ENCODE data around the gene RASGRF2.

The RASGRF2 gene

GRCh38 chr5:81246697-81247096 lies 286.5 kb downstream of the RASGRF2 start:
- no peak for DNase-seq (ENCODE audit: low read depth)
- H3K4me3 ChIP-seq (ENCODE audit: control insufficient read depth, low read depth, low read length), result no peak overlapping the region
- no peak for TF ChIP-seq CTCF (IDR thresholded peaks at IDR 0.05; ENCODE audit: control insufficient read depth, insufficient read depth, low read depth, low read length, missing control alignments)

GRCh38 chr5:81247441-81247972 lies 287.3 kb downstream of the RASGRF2 start:
- TF ChIP-seq CTCF (IDR thresholded peaks at IDR 0.05; ENCODE audit: control insufficient read depth, insufficient read depth, low read depth, low read length, missing control alignments), result no peak
- no peak overlapping the region for H3K4me3 ChIP-seq (ENCODE audit: control insufficient read depth, low read depth, low read length)
- peak; percentile 4 for DNase-seq (ENCODE audit: low read depth)

GRCh38 chr5:81249240-81249639 lies 289.1 kb downstream of the RASGRF2 start:
- no peak overlapping the region for H3K4me3 ChIP-seq (ENCODE audit: control insufficient read depth, low read depth, low read length)
- no peak for TF ChIP-seq CTCF (IDR thresholded peaks at IDR 0.05; ENCODE audit: control insufficient read depth, insufficient read depth, low read depth, low read length, missing control alignments)
- no peak for DNase-seq (ENCODE audit: low read depth)

- H3K4me3 ChIP-seq (ENCODE audit: control insufficient read depth, low read depth, low read length), result no peak overlapping the region
- no peak for DNase-seq (ENCODE audit: low read depth)
- TF ChIP-seq CTCF (IDR thresholded peaks at IDR 0.05; ENCODE audit: control insufficient read depth, insufficient read depth, low read depth, low read length, missing control alignments), result no peak
Observed at GRCh38 chr5:81250004-81250403, 289.8 kb downstream of the RASGRF2 start.

- no peak for TF ChIP-seq CTCF (IDR thresholded peaks at IDR 0.05; ENCODE audit: control insufficient read depth, insufficient read depth, low read depth, low read length, missing control alignments)
- no peak overlapping the region for H3K4me3 ChIP-seq (ENCODE audit: control insufficient read depth, low read depth, low read length)
- no peak for DNase-seq (ENCODE audit: low read depth)
Observed at GRCh38 chr5:81251922-81252321, 291.8 kb downstream of the RASGRF2 start.

GRCh38 chr5:81252904-81253303 lies 292.7 kb downstream of the RASGRF2 start:
- no peak overlapping the region for H3K4me3 ChIP-seq (ENCODE audit: control insufficient read depth, low read depth, low read length)
- no peak for DNase-seq (ENCODE audit: low read depth)
- TF ChIP-seq CTCF (IDR thresholded peaks at IDR 0.05; ENCODE audit: control insufficient read depth, insufficient read depth, low read depth, low read length, missing control alignments), result no peak

GRCh38 chr5:81253875-81254274 lies 293.7 kb downstream of the RASGRF2 start:
- DNase-seq (ENCODE audit: low read depth), result no peak
- no peak for TF ChIP-seq CTCF (IDR thresholded peaks at IDR 0.05; ENCODE audit: control insufficient read depth, insufficient read depth, low read depth, low read length, missing control alignments)
- no peak overlapping the region for H3K4me3 ChIP-seq (ENCODE audit: control insufficient read depth, low read depth, low read length)
